Measurements from ENCODE around the gene DAO. TPM values are rescaled to one million over a fixed set of nuclear protein-coding genes. Genes with fewer than 3 reads are reported as not detected.

The DAO gene
- total RNA-seq, 4 donors from 2014 or later, result not detected

GRCh38 chr12:108928695-108929094 is 48.8 kb downstream of the DAO start:
- 86 to 95% methylated on average over 6 to 8 of the region's 8 CpGs for WGBS, 2 donors
- no peak overlapping the region for H3K27ac ChIP-seq
- intact Hi-C loops (cut with DNase I), result no loop called here

GRCh38 chr12:108930155-108930554 is 50.3 kb downstream of the DAO start:
- no peak for DNase-seq
- 60 to 62% methylated on average over 5 of the region's 5 CpGs for WGBS, 2 donors
- H3K27me3 ChIP-seq, result no peaks in the 10 kb centered on the region
- no peak overlapping the region for H3K27ac ChIP-seq
- H3K36me3 ChIP-seq, result no peaks in the 10 kb centered on the region
- H3K4me1 ChIP-seq, result no peaks in the 10 kb centered on the region
- no peak for TF ChIP-seq CTCF (IDR thresholded peaks at IDR 0.05)
- H3K9me3 ChIP-seq, result no peaks in the 10 kb centered on the region
- intact Hi-C loops (cut with DNase I), result no loop called here
- H3K4me3 ChIP-seq, result no peak overlapping the region

More at GRCh38 chr12:108928695-108929094, 48.8 kb downstream of the DAO start:
- TF ChIP-seq POLR2A (IDR thresholded peaks at IDR 0.05) (no peak), CTCF (IDR thresholded peaks at IDR 0.05) (no peak)
- no peak for DNase-seq
- no peaks in the 10 kb centered on the region for H3K36me3 ChIP-seq
- H3K27me3 ChIP-seq, result no peaks in the 10 kb centered on the region
- no peaks in the 10 kb centered on the region for H3K4me1 ChIP-seq
- H3K4me3 ChIP-seq, result no peak overlapping the region
- no peaks in the 10 kb centered on the region for H3K9me3 ChIP-seq

GRCh38 chr12:108930756-108931155 is 50.9 kb downstream of the DAO start:
- no peak for TF ChIP-seq POLR2A (IDR thresholded peaks at IDR 0.05)
- no peak for TF ChIP-seq CTCF (IDR thresholded peaks at IDR 0.05)
- no peak for DNase-seq
- H3K27ac ChIP-seq, result no peak overlapping the region
- 87 to 92% methylated on average over 3 of the region's 3 CpGs for WGBS, 2 donors
- no peak overlapping the region for H3K4me3 ChIP-seq
- intact Hi-C loops (cut with DNase I), result no loop called here
- H3K36me3 ChIP-seq, result no peaks in the 10 kb centered on the region
- no peaks in the 10 kb centered on the region for H3K9me3 ChIP-seq
- no peaks in the 10 kb centered on the region for H3K27me3 ChIP-seq
- no peaks in the 10 kb centered on the region for H3K4me1 ChIP-seq

GRCh38 chr12:108933949-108934348 is 54.1 kb downstream of the DAO start:
- no peak for DNase-seq
- Histone ChIP-seq H3K27ac (no peak overlapping the region), H3K4me1 (no peaks in the 10 kb centered on the region), H3K4me3 (no peak overlapping the region), H3K9me3 (no peaks in the 10 kb centered on the region), H3K36me3 (no peaks in the 10 kb centered on the region), H3K27me3 (no peaks in the 10 kb centered on the region)
- WGBS, 2 donors, result 66 to 68% methylated on average over 4 to 6 of the region's 6 CpGs
- TF ChIP-seq CTCF (IDR thresholded peaks at IDR 0.05) (no peak), POLR2A (IDR thresholded peaks at IDR 0.05) (no peak)
- intact Hi-C loops (cut with DNase I), result no loop called here

- H3K9me3 ChIP-seq, result no peaks in the 10 kb centered on the region
- H3K36me3 ChIP-seq, result no peaks in the 10 kb centered on the region
- H3K27me3 ChIP-seq, result no peaks in the 10 kb centered on the region
- TF ChIP-seq CTCF (IDR thresholded peaks at IDR 0.05) (no peak), POLR2A (IDR thresholded peaks at IDR 0.05) (no peak)
- no peak for DNase-seq
- H3K27ac ChIP-seq, result no peak overlapping the region
- H3K4me3 ChIP-seq, result no peak overlapping the region
- H3K4me1 ChIP-seq, result no peaks in the 10 kb centered on the region
- intact Hi-C loops (cut with DNase I), result no loop called here
- 70 to 73% methylated on average over 7 of the region's 7 CpGs for WGBS, 2 donors
Observed at GRCh38 chr12:108935159-108935763, 55.4 kb downstream of the DAO start.
